ENCODE data around the gene DAPL1. TPM values are rescaled to one million over a fixed set of nuclear protein-coding genes. Genes with fewer than 3 reads are reported as not detected.

DAPL1 gene
- total RNA-seq, 1 donor from 2014 or later, result not detected

- intact Hi-C loops (cut with DNase I), result no loop called here
- no peak for DNase-seq (ENCODE audit: low spot score in 2 of 2)
These were observed 4.1 kb downstream of the DAPL1 start for GRCh38 chr2:158799181-158799580.

DNA sequence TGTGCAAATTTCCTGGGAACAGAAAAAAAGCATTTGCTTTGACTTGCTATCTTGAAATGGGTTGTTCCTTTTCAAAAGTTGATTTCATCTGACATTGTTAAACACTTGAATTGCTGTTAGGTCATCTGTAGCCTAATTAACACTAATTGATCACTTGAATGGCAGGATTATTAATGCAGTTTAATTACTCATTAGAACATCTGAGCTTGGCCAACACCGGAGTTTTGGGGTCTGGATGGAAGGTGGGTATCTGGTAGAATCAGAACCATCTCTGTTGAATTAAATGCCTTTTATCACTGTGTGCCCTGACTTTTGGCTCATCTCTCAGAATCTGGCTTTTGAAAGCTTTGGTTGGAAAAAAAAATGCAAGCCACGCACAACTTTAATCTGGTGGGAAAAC lies 8.4 kb downstream of the DAPL1 start:
- Histone ChIP-seq H3K9me3 (no peaks in the 10 kb centered on the region), H3K4me3 (no peak overlapping the region), H3K27ac (no peak overlapping the region), H3K36me3 (no peaks in the 10 kb centered on the region), H3K27me3 (no peaks in the 10 kb centered on the region), H3K4me1 (peaks cover 0 to 2% of the 10 kb centered on the region in 2 donors)
- intact Hi-C loops (cut with DNase I), result no loop called here
- no peak for DNase-seq (ENCODE audit: low spot score in 2 of 2)
- TF ChIP-seq, protein P1, sequence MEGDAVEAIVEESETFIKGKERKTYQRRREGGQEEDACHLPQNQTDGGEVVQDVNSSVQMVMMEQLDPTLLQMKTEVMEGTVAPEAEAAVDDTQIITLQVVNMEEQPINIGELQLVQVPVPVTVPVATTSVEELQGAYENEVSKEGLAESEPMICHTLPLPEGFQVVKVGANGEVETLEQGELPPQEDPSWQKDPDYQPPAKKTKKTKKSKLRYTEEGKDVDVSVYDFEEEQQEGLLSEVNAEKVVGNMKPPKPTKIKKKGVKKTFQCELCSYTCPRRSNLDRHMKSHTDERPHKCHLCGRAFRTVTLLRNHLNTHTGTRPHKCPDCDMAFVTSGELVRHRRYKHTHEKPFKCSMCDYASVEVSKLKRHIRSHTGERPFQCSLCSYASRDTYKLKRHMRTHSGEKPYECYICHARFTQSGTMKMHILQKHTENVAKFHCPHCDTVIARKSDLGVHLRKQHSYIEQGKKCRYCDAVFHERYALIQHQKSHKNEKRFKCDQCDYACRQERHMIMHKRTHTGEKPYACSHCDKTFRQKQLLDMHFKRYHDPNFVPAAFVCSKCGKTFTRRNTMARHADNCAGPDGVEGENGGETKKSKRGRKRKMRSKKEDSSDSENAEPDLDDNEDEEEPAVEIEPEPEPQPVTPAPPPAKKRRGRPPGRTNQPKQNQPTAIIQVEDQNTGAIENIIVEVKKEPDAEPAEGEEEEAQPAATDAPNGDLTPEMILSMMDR (IDR thresholded peaks at IDR 0.05), result no peak

More at GRCh38 chr2:158799181-158799580, 4.1 kb downstream of the DAPL1 start:
- H3K27me3 ChIP-seq, result no peaks in the 10 kb centered on the region
- no peaks in the 10 kb centered on the region for H3K9me3 ChIP-seq
- H3K27ac ChIP-seq, result no peak overlapping the region
- no peaks in the 10 kb centered on the region for H3K36me3 ChIP-seq
- TF ChIP-seq, protein P1 (IDR thresholded peaks at IDR 0.05), result no peak
- H3K4me3 ChIP-seq, result no peak overlapping the region
- H3K4me1 ChIP-seq, result no peaks in the 10 kb centered on the region

GRCh38 chr2:158805255-158805654 lies 10.1 kb downstream of the DAPL1 start:
- Histone ChIP-seq H3K36me3 (no peaks in the 10 kb centered on the region), H3K4me1 (peaks cover 0 to 2% of the 10 kb centered on the region in 2 donors), H3K27ac (no peak overlapping the region), H3K9me3 (no peaks in the 10 kb centered on the region), H3K27me3 (no peaks in the 10 kb centered on the region), H3K4me3 (no peak overlapping the region)
- no peak for DNase-seq (ENCODE audit: low spot score in 2 of 2)
- intact Hi-C loops (cut with DNase I), result no loop called here
- TF ChIP-seq, protein P1 (IDR thresholded peaks at IDR 0.05), result no peak

DNA sequence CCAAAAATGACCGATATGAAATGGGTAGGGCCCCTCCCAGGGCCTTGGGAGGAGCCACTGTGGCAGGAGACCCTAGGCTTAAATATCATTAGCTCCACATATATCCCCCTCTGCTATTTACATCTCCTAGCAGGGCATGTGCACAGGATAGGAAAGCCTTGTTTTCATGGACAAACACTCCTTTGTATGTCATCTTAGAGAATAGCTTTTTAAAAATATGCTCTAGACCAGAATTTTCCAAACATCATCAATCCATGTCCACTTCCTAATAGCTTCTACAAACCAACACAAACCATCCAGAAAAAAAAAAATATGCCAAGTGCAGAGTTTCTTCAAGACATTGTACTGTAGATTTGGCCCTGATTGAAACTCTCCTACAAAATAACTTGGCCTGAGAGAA lies 10.8 kb downstream of the DAPL1 start:
- intact Hi-C loops (cut with DNase I), result no loop called here
- no peaks in the 10 kb centered on the region for H3K36me3 ChIP-seq
- peaks cover 0 to 9% of the 10 kb centered on the region in 2 donors for H3K4me1 ChIP-seq
- no peak for DNase-seq (ENCODE audit: low spot score in 2 of 2)
- H3K27me3 ChIP-seq, result no peaks in the 10 kb centered on the region
- no peak overlapping the region for H3K4me3 ChIP-seq
- TF ChIP-seq, protein P1 (IDR thresholded peaks at IDR 0.05), result no peak
- no peak overlapping the region for H3K27ac ChIP-seq
- no peaks in the 10 kb centered on the region for H3K9me3 ChIP-seq

DNA sequence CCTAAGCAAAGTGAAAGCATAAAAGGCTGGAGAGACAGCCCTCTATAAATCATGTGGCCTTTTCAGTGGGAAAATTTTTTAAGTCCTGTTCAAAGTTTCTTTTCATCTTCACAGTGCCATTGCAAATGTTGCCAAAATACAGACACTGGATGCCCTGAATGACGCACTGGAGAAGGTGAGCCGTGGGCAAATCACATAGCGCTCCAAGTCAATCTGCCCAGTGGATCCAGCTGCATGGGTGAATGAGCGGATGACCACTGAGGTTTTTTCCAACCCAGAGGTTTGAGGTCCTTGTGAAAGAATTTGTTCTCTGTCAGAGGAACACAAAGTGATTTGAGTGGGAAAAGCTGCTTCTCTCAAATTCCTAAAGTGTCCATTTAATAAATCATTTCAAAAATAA lies 11.8 kb downstream of the DAPL1 start:
- Histone ChIP-seq H3K4me1 (peaks cover 0 to 11% of the 10 kb centered on the region in 2 donors), H3K27me3 (no peaks in the 10 kb centered on the region), H3K4me3 (no peak overlapping the region), H3K9me3 (no peaks in the 10 kb centered on the region), H3K36me3 (no peaks in the 10 kb centered on the region), H3K27ac (no peak overlapping the region)
- intact Hi-C loops (cut with DNase I), result no loop called here
- TF ChIP-seq, protein P1 (IDR thresholded peaks at IDR 0.05), result no peak
- no peak for DNase-seq (ENCODE audit: low spot score in 2 of 2)

DNA sequence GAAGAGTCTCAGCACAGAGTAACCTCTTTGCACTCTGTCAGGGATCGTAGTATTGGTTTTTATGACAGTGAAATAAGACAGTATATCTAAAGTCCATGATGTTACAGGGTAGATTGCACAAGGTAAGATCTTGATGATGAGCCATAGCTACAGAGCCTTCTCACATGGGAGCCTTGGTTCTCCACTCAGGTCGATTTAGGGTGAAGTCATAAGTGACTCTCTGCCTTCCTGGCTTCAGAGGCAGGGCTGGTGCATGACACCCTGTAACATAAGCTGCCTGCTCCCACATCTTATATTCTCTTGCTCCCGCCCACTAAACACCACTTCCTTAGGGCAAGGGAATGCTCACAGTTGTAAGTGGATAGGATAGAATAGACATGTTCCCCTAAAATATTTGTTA lies 13.3 kb downstream of the DAPL1 start:
- intact Hi-C loops (cut with DNase I), result no loop called here
- H3K4me3 ChIP-seq, result no peak overlapping the region
- TF ChIP-seq, protein P1 (IDR thresholded peaks at IDR 0.05), result no peak

More for the DNA sequence above, 13.3 kb downstream of the DAPL1 start:
- Histone ChIP-seq H3K9me3 (no peaks in the 10 kb centered on the region), H3K4me1 (peaks cover 0 to 11% of the 10 kb centered on the region in 2 donors), H3K36me3 (no peaks in the 10 kb centered on the region), H3K27me3 (no peaks in the 10 kb centered on the region), H3K27ac (no peak overlapping the region)
- no peak for DNase-seq (ENCODE audit: low spot score in 2 of 2)

Measured in ascending aorta (tissue), 2 donors.